Fibroblast of gingiva (primary cell): ENCODE measurements around the gene PPIC.
"Not testable (repeated sequence)": the region's sequence is repeated elsewhere in the genome, so short reads cannot be mapped to it uniquely, and the experiment has no call there.

Experiments
- DNase-seq: peaks from one replicate; pipeline ENCODE4 v3.0.0-alpha.2; 2011; ENCODE audit warnings: low read depth

The PPIC gene

DNA sequence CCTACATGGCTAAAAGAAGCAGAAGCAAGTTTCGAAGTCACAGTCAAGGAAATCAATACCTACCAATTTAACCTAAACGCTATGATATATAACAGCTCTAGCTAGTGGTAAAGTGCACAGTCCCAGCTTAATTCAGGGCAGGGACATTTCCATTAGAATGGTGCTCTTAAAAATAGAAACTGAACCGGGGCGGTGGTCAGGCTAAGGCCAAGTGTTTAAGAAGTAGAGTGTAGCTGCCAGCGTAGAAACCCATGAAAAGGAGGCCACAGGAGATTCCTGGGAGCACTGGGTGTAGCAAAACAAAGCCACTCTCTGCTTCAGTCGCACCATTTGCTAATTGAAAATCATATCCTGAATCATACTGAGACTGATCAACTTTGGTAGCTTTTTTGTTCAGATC, 28.8 kb downstream of the PPIC start:
- no peak for DNase-seq

DNA sequence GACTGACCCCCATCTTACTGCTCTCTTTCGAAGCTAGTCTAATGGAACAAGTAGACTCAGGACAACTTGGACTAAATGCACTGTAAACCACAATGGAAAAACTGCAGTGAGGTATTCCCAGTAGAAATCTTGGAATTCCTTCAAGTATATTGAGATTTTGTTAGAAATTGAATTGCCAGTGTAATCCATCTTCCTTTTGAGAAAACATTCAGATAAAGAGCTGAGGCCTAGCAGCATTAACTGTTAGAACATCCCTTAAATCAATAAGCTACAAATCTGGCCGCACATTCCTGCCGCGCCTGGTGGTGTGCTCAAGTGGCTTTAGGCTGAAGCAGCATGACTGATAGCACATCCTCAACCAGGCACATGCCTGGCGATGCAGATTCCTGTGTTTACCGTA, 29.3 kb downstream of the PPIC start:
- DNase-seq = no peak

DNA sequence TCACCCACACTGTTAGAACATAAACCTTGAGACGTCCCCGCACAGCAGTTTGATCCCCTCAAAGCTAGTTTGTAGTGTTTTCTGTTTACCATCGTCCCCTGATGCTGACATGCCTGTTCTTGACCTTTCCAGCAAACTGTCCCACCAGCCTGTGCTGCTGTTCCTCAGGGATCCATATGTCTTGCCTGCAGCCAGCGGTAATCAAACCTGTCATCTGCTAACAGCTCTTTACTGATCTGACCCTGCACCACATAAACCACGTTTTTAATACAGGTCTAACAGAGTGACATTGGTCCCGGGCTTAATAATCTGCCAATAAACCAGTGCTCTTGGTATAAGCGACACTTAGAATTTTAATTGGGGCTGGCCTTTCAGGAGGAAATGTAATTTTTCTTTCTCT, 34.7 kb downstream of the PPIC start:
- no peak for DNase-seq

DNA sequence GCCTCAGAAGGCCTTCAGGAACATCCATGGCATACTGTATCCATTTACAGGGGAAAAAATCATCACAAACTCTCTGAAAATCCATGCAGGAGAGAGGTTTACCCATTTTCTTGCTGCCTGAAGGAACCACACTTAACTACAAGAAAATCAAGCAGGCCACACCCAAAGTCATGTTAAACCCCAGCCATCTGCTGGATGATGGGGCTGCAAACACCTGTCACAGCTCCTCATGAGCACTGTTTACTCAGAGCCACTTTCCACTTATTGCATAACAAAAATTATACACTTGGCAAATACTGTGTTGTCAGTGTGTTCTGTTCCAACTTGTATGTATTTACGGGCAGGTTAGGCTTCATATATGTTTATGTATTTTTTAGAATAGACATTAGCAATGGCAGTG, 35.8 kb downstream of the PPIC start:
- no peak for DNase-seq

DNA sequence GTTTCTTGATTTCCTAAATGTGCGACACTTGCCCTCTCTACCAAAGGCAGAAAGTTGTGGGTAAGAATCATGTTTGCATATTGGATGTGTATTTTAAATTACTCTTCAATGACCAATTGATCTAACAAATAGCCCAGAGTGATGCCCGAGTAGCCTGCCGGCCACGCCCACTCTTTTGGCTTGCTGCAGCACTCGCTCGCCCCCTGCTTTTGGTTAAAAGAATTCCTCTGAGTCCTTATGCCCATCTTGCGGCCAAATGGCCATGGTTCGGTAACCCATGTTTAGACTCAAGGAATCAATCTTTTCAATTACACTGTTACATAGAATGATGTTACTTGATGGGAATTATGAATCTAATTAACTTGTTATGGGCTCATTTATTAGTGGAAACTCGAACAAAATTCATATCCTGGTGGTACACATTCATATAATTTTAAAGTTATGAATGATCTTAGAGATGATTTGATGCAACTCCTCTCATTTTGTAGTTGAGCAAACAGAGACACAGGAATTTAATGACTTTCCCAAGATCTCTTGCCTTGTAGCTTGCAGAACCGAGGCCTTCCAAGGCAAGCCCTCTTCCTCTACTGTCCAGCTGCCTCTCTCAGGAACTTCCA, 36.5 kb downstream of the PPIC start:
- peak; percentile 46 for DNase-seq

DNA sequence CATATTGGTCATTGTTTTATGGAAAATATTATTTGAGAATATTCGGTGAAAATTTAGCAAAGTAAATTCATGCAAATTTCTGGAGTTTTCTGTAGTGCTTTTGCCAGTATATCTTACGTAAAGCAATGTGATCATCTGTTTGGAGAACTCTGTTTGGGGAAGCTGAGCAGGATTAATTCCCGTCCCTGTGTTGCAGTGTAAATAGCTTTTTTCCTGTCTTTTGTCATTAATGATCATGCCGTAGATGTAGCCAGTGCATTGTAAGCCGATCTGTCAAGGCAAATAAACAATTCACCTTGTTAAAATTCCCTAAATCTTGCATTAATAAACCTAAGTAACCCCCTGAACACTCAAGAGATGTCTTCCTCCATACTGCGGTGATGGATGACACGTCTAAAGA, 39.2 kb downstream of the PPIC start:
- no peak for DNase-seq

DNA sequence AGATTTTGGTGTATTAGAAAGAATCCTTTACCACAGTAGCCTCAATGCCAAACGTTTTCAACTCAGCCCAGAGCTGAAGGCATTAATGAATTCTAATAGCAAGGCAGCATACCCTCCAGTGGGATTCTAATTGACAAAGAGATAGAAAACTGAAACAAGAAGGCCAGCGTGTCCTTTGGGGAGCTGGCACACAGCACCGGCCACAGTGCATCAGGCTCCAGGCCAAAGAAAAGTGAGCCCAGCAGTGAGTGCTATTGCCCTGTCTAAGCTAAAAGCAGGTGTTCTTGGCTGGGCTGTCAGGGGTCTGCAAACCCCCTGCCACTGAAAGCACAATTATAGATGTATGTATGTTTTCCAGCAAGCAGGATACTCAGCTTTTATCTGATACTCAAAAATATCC, 40.4 kb downstream of the PPIC start:
- DNase-seq = no peak

DNA sequence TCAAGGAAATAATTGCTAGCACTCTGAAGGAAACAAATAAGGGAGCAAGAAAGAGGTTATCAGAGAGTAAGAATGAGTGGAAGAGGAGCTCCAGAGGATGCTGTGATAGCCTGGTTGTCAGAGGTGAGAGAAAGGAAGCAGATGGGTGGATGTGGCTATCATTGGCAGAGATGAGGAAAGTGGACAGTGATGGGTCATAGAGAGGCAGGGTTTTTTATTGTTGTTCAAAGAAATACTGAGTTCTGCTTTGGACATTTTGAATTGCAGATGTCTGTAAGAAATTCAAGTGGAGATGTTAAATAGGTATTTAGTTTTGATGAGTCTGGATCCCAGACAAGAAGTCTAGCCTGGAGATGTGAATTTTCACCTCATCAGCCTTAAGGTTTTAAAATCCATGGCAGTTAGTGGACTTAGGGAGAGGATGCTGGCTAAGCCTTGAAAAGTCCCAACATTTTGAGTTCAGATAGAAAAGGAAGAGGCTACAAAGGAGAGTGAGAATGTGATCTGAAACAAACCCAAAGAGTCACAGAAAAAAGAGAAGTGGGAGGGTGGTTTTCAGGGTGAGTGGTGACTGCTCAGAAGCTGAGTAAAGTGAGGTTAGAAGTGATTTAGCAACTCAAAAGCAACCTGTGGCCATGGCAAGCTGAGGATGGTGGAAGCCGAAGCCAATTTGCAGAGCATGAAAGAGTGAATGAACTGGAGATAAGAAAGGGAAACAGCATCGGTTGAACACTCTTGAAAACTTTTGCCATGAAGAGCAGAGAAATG, 50.4 kb downstream of the PPIC start:
- no peak for DNase-seq

DNA sequence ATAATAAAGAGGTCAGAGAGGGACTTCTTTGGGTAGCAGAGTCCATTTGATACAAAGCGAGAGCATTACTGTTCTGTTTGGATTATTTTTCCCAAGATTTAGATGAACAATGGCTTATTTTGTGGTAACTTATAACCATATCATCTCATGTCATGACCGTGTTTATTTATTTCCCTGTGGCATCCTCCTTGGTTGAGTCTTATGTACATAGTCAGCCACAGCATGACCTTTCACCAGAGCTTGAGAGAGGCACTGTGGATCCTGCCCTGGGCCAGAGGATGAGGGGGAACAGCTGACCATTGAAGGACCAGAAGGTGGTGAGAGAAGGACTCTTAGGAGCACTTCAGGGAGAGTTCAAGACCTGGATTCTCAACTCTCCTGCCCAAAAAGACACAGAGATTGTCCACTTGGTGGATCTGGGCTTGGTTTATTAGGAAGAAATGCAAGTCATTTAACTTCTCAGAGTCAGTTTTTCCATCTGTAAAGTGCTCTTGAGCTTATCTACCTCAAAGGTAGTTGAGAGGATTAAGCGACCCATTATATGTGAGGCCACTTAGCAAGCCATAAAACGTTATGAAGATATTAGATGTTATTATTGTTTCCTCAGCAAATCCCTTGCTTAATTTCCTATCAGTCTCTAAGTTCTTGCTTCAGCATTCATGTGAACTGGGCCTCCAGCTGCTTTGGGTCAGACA, 51.4 kb downstream of the PPIC start:
- DNase-seq = no peak

DNA sequence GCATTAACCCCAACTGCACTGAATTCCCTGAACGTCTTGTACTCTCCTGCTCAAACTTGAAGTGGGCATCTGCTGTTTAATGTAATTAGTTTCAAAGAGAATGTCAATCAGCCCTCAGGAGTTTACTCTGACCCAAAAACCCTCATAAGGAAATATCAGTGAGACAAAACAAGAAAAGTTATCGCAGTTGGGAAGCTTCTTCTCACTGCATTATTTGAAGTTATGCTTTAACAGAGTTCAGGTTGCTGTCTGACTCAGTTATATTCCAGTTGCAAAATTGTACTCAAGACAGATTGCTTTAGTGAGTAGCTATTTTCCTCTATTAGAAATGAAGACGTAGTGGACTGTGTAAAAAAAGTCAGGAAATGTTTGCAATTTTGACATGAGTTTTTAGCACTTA, 52.1 kb downstream of the PPIC start:
- DNase-seq = no peak

DNA sequence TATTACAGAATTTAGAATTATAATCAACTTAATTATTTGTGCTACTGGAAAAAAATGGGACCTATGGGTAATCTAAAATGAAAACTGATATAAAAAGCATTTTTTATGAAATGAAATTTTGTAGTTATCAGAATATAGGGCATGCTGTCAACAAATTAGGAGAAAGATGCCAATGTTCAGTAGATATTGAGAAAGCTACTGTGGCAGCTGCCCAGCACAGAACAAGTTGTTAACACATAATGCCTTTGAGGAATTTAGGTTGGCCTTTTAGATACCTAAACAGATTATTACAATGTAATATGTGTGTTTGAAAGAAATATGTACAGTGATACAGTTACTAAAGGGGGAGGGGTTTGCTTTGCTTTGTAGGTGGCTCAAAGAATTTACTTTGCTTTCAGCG, 54.1 kb downstream of the PPIC start:
- DNase-seq = no peak

DNA sequence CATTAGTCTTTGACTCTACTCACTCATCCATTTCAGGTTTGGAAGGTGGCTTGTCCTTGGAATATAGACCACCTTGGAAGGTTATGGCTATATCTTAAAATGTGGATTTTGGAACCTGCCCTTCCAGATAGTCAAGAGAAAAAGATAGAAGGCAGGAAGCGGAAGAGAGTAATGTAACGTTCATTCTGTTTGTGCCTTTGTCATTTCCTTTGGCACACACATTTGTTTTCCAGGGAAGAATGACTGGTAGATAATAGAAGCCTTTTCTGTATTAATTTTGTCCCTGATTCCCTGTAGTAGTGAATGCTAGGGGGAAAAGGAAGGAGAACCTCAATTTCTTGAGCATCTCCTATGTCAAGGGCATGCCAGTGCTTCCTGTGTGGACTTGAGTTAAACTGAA, 54.7 kb downstream of the PPIC start:
- DNase-seq = no peak

DNA sequence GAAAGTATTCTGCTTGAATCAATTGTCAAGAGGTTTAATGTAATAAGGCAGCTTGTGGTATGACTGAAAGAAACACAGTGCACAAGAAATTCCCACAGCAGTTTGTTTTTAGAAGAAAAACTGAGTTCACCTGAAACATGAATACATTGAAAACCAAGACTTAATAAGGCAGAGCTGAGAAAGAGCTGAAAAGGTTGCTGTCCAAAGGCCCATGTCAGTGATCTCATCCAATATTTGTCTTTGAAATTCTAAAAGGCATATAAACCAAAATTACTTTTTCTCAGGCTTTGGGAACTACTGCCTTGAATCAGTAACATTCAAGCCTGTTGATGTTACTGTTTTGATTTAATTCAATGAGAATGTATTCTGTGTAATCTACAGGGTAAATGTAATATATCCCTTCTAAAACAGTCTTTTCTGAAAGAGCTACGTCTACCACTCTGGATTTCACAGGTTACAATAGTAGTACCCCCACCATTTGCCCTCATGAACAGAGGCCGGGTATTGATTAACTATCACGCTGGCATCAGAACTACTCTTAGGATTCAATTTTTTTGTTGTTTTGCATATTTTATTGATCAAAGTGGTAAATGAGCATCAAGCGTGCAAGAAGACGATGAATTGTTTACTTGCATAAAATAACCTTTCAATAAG, 57.8 kb downstream of the PPIC start:
- DNase-seq = no peak

DNA sequence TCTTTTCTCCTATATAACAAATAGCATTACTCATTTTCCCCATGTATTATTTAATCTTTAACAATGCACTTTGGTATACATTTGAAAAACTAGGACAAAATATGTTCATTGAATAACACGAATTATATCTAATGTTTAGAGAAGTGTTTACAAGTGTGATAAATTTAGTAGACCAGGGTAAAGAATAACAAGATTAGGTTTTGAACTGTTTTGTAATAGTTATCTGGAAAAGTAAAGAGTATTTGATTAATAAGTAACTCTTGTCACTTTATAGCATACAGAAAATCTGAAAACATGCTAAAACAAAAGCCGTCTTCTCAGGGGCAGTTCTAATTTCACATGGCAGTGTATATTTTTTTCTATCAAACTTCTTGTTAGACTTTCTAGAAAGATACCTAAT, 58.5 kb downstream of the PPIC start:
- DNase-seq = no peak

DNA sequence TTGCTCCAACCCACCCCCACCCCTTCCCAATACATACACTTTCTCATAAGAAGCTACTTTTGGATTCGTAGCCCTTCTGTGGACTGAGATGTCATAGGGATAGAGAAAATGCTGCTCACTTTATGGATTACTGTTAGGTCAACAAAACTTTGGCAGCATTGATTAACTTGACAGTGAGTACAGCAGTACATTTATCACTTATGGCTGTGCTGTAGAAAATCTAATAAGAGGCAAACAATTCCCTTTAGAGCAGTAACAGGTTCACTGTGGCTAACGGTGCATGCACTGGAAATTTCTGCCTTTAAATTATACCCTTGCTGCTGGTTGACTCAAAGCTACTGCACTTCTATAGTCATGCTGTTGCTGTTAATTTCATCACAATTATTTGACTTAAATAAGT, 59.2 kb downstream of the PPIC start:
- no peak for DNase-seq

DNA sequence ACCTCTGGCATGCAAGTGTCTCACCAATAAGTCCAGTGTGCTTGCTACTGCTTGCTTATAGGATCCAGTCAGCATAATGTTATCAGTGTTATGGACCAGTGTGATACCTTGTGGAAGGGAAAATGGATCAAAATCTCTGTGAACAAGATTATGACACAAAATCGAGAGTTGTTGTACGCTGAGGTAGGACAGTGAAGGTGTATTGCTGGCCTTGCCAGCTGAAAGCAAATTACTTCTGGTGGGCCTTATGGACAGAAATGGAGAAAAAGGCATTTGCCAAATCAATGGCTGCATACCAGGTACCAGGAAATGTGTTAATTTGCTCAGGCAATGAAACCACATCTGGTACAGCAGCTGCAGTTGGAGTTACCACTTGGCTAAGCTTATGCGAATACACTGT, 62.3 kb downstream of the PPIC start:
- not testable (repeated sequence) for DNase-seq

DNA sequence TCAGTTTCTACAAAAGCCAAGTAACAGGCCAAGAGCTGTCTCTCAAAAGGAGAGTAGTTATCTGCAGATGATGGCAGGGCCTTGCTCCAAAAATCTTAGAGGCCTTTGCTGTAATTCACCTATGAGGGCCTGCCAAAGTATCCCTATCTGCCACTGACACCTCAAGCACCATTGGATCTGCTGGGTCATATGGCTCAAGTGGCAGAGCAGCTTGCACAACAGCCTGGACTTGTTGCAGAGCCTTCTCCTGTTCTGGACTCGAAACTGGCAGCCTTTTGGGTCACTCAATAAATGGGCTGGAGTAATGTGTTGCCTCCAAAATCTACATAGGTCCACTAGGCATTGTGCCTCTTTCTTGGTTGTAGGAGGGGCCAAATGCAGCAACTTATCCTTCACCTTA, 62.8 kb downstream of the PPIC start:
- not testable (repeated sequence) for DNase-seq
